Activated T-cell treated with anti-CD3 and anti-CD28 coated beads for 1 hour (primary cell): ENCODE data around the gene BRDT.
A peak's percentile ranks its signal among the peaks of the same experiment; 100 is the strongest.
"Not testable (repeated sequence)": the region's sequence is repeated elsewhere in the genome, so short reads cannot be mapped to it uniquely, and the experiment has no call there.

Source experiments
- DNase-seq: peaks from one replicate; pipeline ENCODE4 v3.0.0-alpha.2; 2020; ENCODE audit warnings: low read depth

Gene BRDT

DNA sequence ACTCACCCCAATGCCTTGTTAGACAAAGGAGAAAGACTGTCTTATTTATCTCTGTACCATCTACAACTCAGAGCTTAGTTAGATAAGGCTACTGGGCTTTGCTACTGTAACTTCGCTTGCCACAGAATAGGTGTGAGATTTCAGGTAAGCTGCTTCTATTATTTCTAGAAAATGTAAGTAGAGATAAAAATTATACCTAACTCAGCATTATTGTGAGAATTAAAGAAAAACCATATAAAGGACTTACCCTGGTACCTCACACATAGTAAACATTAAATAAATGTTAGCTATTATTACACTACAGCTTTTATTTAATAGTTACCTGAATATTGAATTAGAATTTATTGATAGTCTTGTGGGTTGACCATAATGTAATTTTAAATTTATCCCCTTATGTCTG lies 44.1 kb downstream of the BRDT start:
- DNase-seq, result no peak

DNA sequence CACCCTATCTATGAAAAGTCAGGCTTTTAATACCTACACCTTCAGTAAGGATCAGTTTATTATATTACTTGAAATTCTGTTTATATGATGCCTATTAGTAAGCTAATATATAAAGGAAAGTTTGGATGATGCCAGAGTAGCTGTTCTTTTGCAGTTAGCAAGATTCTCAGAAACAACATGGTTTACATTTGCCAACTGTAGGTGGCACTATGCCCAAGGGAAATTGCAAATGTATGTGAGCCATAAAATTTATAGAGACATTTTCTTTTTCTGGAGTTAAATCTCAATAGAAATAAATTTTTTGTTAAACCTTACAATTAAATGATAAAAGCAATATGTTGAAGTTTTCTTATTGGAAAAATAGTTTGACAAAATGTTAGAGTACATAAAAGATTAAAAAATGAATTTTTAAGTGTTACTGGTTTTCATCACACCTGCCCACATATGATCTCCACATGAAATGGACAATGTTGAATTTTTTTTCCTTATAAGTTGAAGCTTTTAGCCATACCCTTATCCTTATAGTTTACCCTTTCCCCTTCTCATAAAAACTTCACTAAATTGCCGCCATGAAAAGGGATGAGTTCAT lies 48.5 kb downstream of the BRDT start:
- DNase-seq, result peak; percentile 9

- DNase-seq, result no peak
Measured at GRCh38 chr1:92004129-92004528, 54.9 kb downstream of the BRDT start.

GRCh38 chr1:92013923-92014322 lies 64.7 kb downstream of the BRDT start:
- no peak for DNase-seq

- DNase-seq, result no peak
Measured at GRCh38 chr1:92016720-92017316, 67.6 kb downstream of the BRDT start.

GRCh38 chr1:92017656-92018055 lies 68.5 kb downstream of the BRDT start:
- DNase-seq, result no peak

DNA sequence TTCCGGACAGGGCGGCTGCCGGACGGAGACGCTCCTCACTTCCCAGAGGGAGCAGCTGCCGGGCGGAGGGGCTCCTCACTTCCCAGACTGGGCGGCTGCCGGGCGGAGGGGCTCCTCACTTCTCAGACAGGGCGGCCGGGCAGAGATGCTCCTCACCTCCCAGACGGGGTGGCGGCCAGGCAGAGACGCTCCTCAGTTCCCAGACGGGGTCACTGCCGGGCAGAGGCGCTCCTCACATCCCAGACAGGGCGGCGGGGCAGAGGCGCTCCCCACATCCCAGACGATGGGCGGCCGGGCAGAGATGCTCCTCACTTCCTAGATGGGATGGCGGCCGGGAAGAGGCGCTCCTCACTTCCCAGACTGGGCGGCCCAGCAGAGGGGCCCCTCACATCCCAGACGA lies 76.8 kb downstream of the BRDT start:
- DNase-seq, result not testable (repeated sequence)

DNA sequence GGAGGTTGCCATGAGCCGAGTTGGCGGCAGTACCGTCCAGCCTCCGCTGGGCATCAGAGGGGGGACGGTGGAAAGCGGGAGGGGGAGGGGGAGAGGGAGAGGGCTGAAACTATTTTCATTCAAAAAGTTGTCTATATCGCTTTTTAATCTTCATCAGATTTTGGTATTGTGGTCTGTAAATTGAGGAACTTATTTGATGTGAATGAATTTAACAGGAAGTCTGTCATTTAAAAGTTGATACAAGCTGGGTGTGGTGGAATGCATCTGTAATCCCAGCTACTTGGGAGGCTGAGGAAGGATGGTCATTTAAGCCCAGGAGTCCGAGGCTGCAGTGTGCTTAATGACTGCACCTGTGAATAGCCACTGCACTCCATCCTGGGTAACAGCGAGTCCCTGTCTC lies 77.6 kb downstream of the BRDT start:
- DNase-seq, result no peak

DNA sequence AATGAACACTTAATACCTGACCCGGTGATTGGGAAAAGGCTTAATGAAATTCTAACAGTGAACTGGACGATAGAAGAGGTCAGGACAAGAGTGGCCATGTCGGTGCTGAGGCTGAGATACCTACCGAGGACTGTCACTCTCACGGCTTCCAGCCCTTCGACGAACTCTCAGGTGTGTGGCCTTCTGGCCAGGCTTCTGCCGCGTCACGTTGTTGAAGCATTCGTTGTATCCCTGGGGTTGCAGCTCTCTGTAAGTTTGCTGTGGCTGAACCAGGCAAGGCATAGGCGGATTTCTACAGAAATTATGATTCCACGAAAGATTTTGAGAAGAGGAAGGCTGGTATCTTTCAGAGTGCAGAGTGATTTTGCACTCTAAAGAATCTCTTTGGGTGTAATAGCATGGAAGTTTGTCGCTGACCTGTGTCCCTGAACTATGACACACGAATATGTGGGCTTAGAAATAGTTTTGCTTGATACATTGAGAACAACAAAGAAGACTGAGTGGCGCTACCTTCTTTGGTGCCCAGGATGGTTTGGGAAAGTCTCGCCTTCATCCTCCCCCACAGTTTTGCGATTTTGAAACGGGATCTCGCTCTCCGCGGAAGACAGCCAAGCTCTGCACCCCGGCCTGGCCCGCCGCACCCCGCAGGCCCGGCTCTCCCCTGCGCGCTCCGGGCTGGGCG lies 80.2 kb downstream of the BRDT start:
- DNase-seq, result no peak

- no peak for DNase-seq
Measured at GRCh38 chr1:92030656-92031107, 81.5 kb downstream of the BRDT start.

- DNase-seq, result no peak
Measured at GRCh38 chr1:92031281-92032110, 82.3 kb downstream of the BRDT start.

DNA sequence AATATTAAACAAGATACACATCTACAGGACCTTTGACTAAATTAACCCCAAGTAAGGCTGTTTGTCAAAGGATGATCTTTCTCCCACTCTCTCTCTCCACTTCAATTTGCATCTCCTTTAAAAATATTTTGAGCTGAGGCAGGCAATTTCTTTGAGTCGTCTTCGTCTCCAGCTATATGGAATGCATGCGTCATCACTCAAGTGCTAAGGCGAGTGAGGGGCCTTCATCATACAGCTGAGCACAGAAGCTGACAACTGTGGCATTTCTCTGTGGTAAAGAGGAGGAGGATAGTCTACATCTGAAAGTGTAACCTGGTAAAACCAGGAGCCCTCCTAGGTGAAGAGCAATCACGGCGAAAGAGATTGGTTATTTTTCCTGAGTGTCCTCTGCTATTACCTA lies 88.2 kb downstream of the BRDT start:
- DNase-seq, result no peak

- DNase-seq, result no peak
Measured at GRCh38 chr1:92038695-92039346, 89.6 kb downstream of the BRDT start.

- DNase-seq, result no peak
Measured at GRCh38 chr1:92040971-92041370, 91.8 kb downstream of the BRDT start.

GRCh38 chr1:92043621-92044020 lies 94.4 kb downstream of the BRDT start:
- DNase-seq, result no peak

DNA sequence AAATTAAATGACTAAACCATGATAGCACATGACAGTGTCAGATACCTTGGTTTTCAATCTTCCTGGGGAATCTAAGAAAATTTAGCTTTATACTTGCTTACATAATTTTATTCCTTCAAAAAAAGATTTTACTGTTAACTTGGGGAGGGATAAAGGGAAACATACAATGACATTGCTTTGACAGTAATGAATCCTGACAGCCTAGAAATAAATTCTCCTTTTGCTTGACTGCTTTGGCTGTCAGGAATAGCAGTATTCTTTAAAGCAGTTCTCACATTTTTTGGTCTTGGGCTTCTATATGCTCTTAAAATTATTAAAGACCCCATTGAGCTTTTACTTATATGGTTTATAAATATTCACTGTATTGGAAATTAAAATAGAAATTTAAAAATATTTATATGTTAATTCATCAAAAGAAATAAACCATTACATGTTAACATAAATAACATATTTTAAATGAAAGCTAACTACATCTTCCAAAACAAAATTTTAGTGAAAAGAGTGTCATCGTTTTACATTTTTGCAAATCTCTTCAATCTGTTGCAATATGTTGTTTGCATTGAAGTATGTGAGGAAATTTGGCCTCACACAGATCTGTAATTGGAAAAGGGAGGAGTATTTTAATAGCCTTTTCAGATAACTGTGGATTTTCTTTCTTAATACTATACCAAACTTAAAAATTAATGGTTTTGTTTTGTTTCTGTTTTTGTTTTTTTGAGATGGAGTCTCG lies 96.7 kb downstream of the BRDT start:
- no peak for DNase-seq

DNA sequence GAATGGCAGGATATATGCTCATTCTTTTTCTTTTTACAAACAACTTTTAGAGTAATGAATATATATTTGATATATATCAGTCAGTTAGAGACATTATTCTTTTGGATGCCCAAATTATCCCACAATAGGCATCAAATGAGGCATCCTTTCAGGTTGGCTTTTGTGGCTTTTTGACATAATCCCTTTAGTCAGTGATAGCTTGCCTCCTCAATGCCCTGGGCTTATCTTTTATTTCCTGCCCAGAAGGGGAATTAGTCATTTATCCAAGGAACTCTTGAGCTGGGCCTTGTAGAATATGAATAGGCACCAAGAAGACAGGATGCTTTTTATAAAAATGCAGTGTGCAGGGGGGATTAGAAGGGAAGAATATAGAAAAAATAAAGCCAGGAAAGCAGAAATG lies 102.7 kb downstream of the BRDT start:
- no peak for DNase-seq
